Body of pancreas (tissue), 4 donors: ENCODE results near the gene RETREG1. TPM values are rescaled to one million over a fixed set of nuclear protein-coding genes. Genes with fewer than 3 reads are reported as not detected.
A peak's percentile ranks its signal among the peaks of the same experiment; 100 is the strongest.

Experiments used
- ATAC-seq: fragments of 150-250 bp; one replicate; pipeline ENCODE4 v1.9.1; 2016
- DNase-seq, 4 donors: peaks; one replicate each; pipeline ENCODE4 v3.0.0-alpha.2; 2019
- H3K27ac ChIP-seq, 4 donors: fragments of 200-600 bp; sonication (generic); 1 replicate in 3 of 4; 2 replicates in 1 of 4; pipeline versions ENCODE4 v1.5.1 to v1.6.1; 2016 to 2019; ENCODE audit warnings: mild to moderate bottlenecking in 1 of 4, mixed read lengths in 1 of 4, moderate library complexity in 1 of 4
- H3K27me3 ChIP-seq, 2 donors: fragments of 200-600 bp; sonication (generic); one replicate each; pipeline ENCODE4 v1.6.0; 2016; ENCODE audit warnings: mild to moderate bottlenecking in 1 of 2
- H3K36me3 ChIP-seq, 2 donors: fragments of 200-600 bp; sonication (generic); replicated peaks in 1 of 2; 2 replicates each; pipeline ENCODE4 v1.5.1; 2016; ENCODE audit warnings: low read depth in 2 of 2; ENCODE audit not compliant: insufficient read depth in 1 of 2
- H3K4me1 ChIP-seq: fragments of 200-600 bp; sonication (generic); one replicate; pipeline ENCODE4 v1.6.0; 2016
- H3K4me3 ChIP-seq, 2 donors: fragments of 200-600 bp; sonication (generic); 1 replicate in 1 of 2; 2 replicates in 1 of 2; pipeline ENCODE4 v1.5.1; 2016 to 2019
- H3K9me3 ChIP-seq, 3 donors: fragments of 200-600 bp; sonication (generic); 1 replicate in 2 of 3; 2 replicates in 1 of 3; pipeline ENCODE4 v1.5.1; 2016
- CTCF ChIP-seq, 7 experiments: fragments of 450-650 bp in 4 of 7; fragments of 200-600 bp in 3 of 7; sonication (generic) in 3 of 7; IDR thresholded peaks; one replicate each; pipeline ENCODE4 v1.5.1; 2016 to 2019; ENCODE audit warnings: antibody characterized with exemption in 7 of 7
- POLR2A ChIP-seq, 3 donors: fragments of 450-650 bp; IDR thresholded peaks; one replicate each; pipeline ENCODE4 v1.6.1; 2016; ENCODE audit warnings: antibody characterized with exemption in 3 of 3, mild to moderate bottlenecking in 2 of 3
- WGBS, 2 donors: methylation state at CpG; one replicate each; pipeline ENCODE4 v1.1.5; 2017; 5-methylcytosine and 5-hydroxymethylcytosine counted together
- intact Hi-C: fragments of 100-400 bp; cut with DNase I; formaldehyde crosslinking; loops from one replicate; pipeline ENCODE4 v1.15.1; 2023
- total RNA-seq, 2 donors: library from RNA; depleted of rRNA; stranded (reverse); fragments of >200 nt; gene quantifications; one replicate each; pipeline ENCODE4 v1.1.0, GENCODE V29; 2016

RETREG1 gene
- total RNA-seq, 2 donors from 2014 or later: 11.9 to 16.8 TPM

- no peak overlapping the region for H3K4me3 ChIP-seq
- H3K27me3 ChIP-seq: no peaks in the 10 kb centered on the region
- intact Hi-C loops: loop anchor here (10.0 kb wide), 1 partner anchor 174 kb away; no protein-coding TSS in a partner anchor
- DNase-seq (no peak), ATAC-seq (no peak)
- peaks cover 76% of the 10 kb centered on the region for H3K4me1 ChIP-seq
- H3K27ac ChIP-seq: peak overlapping the region in 3 of 4 donors; percentile 66 to 81 (median 75)
- H3K9me3 ChIP-seq: peaks cover 0 to 6% (median 0%) of the 10 kb centered on the region in 3 donors
- TF ChIP-seq CTCF (IDR thresholded peaks at IDR 0.05): no peak
- no peak for TF ChIP-seq POLR2A (IDR thresholded peaks at IDR 0.05)
- 67 to 73% methylated on average over 8 of the region's 8 CpGs for WGBS, 2 donors
- H3K36me3 ChIP-seq: no peaks in the 10 kb centered on the region
These were observed 125.9 kb downstream of the RETREG1 start for GRCh38 chr5:16490911-16491310.

GRCh38 chr5:16489322-16489791, 127.4 kb downstream of the RETREG1 start:
- ATAC-seq: peak; percentile 57
- Histone ChIP-seq H3K36me3 (no peaks in the 10 kb centered on the region), H3K27me3 (no peaks in the 10 kb centered on the region), H3K4me3 (no peak overlapping the region), H3K4me1 (peaks cover 73% of the 10 kb centered on the region), H3K27ac (peak overlapping the region; percentile 27 to 81 (median 60)), H3K9me3 (no peaks in the 10 kb centered on the region)
- peak in 2 of 4 donors; percentile 40 to 45 for DNase-seq
- TF ChIP-seq POLR2A (IDR thresholded peaks at IDR 0.05) (no peak), CTCF (IDR thresholded peaks at IDR 0.05) (peak; percentile 28 to 88 (median 82))
- intact Hi-C loops: no loop called here
- WGBS, 2 donors: 4 to 16% methylated on average over 1 of the region's 1 CpG

- Histone ChIP-seq H3K9me3 (no peaks in the 10 kb centered on the region), H3K4me3 (no peak overlapping the region), H3K36me3 (no peaks in the 10 kb centered on the region), H3K27ac (peak overlapping the region; percentile 62 to 85 (median 77)), H3K27me3 (no peaks in the 10 kb centered on the region), H3K4me1 (peaks cover 71% of the 10 kb centered on the region)
- ATAC-seq (peak; percentile 57), DNase-seq (peak in 2 of 4 donors; percentile 39 to 55)
- WGBS, 2 donors: 28 to 43% methylated on average over 2 of the region's 2 CpGs
- intact Hi-C loops: no loop called here
- TF ChIP-seq POLR2A (IDR thresholded peaks at IDR 0.05) (peak in 1 of 3 donors; percentile 32), CTCF (IDR thresholded peaks at IDR 0.05) (no peak)
These were observed 129.3 kb downstream of the RETREG1 start for GRCh38 chr5:16487456-16487855.

- Histone ChIP-seq H3K27ac (peak overlapping the region; percentile 62 to 85 (median 77)), H3K36me3 (no peaks in the 10 kb centered on the region), H3K4me3 (no peak overlapping the region), H3K9me3 (no peaks in the 10 kb centered on the region), H3K27me3 (no peaks in the 10 kb centered on the region), H3K4me1 (peaks cover 67% of the 10 kb centered on the region)
- TF ChIP-seq POLR2A (IDR thresholded peaks at IDR 0.05): no peak
- TF ChIP-seq CTCF (IDR thresholded peaks at IDR 0.05): no peak
- intact Hi-C loops: no loop called here
- ATAC-seq (peak; percentile 79), DNase-seq (peak in 2 of 4 donors; percentile 29 to 60)
- 24 to 43% methylated on average over 4 of the region's 4 CpGs for WGBS, 2 donors
These were observed 130.1 kb downstream of the RETREG1 start for GRCh38 chr5:16486711-16487111.

GRCh38 chr5:16485656-16486055, 131.1 kb downstream of the RETREG1 start:
- Histone ChIP-seq H3K27me3 (no peaks in the 10 kb centered on the region), H3K4me3 (no peak overlapping the region), H3K9me3 (no peaks in the 10 kb centered on the region), H3K36me3 (no peaks in the 10 kb centered on the region), H3K27ac (peak overlapping the region in 2 of 4 donors; percentile 73 to 81), H3K4me1 (peaks cover 65% of the 10 kb centered on the region)
- DNase-seq (no peak), ATAC-seq (no peak)
- intact Hi-C loops: no loop called here
- TF ChIP-seq POLR2A (IDR thresholded peaks at IDR 0.05) (no peak), CTCF (IDR thresholded peaks at IDR 0.05) (no peak)
